ENCODE measurements around the gene HELZ.
"Not testable (repeated sequence)": the region's sequence is repeated elsewhere in the genome, so short reads cannot be mapped to it uniquely, and the experiment has no call there.

The HELZ gene

GRCh38 chr17:67110619-67111018 is 134.4 kb downstream of the HELZ start:
- no peak for DNase-seq

- DNase-seq = no peak
Observed at GRCh38 chr17:67109111-67109510, 135.9 kb downstream of the HELZ start.

- no peak for DNase-seq
Observed at GRCh38 chr17:67107811-67108775, 136.9 kb downstream of the HELZ start.

GRCh38 chr17:67107171-67107570 is 137.8 kb downstream of the HELZ start:
- no peak for DNase-seq

- DNase-seq = no peak
Observed at GRCh38 chr17:67105213-67105612, 139.8 kb downstream of the HELZ start.

DNA sequence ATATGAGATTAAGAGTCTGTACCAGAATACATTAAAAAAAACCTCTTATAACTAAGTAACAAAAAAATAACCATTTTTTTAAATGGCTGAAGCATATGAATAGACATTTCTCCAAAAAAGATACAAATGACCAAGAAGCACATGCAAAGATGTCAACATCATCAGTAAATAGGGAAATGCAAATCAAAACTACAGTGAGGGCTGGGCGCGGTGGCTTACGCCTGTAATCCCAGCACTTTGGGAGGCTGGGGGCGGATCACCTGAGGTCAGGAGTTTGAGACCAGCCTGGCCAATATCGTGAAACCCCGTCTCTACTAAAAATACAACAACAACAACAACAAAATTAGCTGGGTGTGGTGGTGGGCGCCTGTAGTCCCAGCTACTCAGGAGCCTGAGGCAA is 140.4 kb downstream of the HELZ start:
- DNase-seq = not testable (repeated sequence)

DNA sequence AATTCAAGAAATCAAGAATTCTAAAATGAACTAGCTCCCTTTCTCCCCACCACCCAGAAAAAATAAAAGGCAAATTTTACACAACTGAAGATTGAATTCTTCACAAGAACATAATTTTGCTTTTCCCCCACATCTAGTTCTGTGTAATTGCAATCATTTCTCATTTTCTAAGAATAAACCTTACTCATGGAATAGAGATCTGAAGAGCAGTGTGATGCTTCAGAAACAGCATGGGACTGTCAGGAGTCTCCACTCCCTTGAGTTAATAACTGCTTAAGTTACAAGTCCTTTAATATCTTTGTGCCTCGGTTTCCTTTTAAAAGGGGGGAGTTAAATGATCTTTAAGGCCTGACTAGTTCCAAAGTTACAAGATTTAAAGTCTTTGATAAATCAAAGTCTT is 147.0 kb downstream of the HELZ start:
- DNase-seq = no peak

- DNase-seq = no peak
Observed at GRCh38 chr17:67096609-67097008, 148.4 kb downstream of the HELZ start.

- no peak for DNase-seq
Observed at GRCh38 chr17:67095803-67096202, 149.2 kb downstream of the HELZ start.

DNA sequence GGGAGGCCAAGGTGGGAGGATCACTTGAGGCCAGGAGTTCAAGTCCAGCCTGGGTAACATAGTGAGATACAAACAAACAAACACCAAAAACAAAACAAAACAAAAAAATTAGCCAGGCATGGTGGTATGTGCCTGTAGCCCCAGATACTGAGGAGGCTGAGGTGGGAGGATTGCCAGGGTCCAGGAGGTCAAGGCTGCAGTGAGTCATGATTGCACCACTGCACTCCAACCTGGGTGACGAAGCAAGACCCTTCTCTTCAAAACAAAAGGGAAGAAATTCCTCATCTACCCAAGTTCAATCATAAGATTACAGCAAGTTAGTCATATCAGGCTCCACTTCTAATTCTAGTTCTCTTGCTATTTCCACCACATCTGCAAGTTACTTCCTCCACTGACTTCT is 149.7 kb downstream of the HELZ start:
- DNase-seq = not testable (repeated sequence)

DNA sequence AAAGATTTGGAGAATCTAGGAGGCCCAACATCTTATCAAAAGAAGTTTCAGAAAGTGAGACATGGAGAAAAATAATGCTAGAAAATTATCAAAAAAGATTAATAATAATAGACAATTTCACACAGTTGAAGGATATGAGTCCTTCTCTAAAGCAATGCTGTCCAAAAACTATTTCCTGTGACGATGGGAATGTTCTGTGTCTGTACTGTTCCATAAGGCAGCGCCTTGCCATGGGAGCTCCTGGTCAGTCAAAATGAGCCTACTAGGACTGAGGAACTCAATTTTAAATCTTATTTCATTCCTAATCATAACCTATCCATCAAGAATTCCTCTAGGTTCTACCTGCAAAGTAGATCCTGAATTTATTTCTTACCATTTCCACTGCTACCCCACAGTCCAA is 151.6 kb downstream of the HELZ start:
- DNase-seq = no peak

GRCh38 chr17:67092710-67093109 is 152.3 kb downstream of the HELZ start:
- DNase-seq = not testable (repeated sequence)

- no peak for DNase-seq
Observed at GRCh38 chr17:67092291-67092690, 152.7 kb downstream of the HELZ start.

DNA sequence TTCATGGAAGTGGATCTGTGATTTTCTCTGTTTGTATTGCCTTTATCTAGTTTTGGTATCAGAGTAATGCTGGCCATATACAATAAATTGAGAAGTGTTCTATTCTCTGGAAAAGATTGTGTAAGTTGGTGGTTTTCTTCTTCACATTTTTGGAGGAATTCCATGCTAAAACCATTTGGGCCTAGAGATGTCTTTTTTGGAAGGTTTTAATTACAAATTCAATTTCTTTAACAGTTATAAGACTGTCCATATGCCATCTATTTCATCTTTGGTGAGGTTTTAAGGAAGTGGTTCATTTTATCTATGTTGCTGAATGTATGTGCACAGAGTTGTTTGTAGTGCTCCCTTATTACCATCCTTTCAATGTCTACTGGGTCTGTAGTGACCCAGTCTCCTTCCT is 154.7 kb downstream of the HELZ start:
- no peak for DNase-seq

DNA sequence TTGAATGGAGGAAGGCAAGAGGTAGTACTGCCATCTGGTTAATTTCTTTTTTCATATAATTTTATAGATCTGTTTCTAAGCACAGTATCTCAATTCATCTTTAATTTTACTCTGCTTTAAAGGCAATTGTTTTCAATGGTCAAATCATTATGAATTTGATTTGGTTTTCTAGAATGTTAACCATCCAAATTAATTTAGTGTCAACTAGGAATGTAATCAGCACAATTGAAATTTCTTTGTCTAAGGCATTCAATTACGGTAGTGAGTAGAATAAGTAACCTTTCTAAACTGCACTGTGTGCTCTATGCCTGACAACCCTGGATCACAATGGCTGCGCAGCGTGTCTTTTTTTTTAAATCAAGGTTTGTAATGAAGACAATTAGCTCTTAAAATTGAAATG is 156.4 kb downstream of the HELZ start:
- DNase-seq = no peak

DNA sequence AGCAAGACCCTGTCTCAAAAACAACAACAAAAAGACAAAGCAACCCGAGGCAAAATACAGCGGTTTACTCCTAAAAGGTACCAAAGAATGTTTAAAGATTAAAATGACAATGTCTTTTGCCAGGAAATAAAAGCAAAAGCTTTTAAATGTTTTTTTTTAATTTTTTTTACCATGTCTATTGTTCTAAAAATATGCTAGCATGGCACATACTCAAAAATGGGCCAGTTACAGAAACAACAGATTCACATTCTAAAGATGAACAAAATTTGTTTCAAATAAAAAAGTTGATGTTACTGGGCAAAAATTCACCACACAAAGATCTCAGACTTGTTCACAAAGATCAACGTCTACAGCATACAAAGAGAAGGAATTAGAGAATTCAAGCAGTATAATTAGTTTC is 159.6 kb downstream of the HELZ start:
- no peak for DNase-seq

DNA sequence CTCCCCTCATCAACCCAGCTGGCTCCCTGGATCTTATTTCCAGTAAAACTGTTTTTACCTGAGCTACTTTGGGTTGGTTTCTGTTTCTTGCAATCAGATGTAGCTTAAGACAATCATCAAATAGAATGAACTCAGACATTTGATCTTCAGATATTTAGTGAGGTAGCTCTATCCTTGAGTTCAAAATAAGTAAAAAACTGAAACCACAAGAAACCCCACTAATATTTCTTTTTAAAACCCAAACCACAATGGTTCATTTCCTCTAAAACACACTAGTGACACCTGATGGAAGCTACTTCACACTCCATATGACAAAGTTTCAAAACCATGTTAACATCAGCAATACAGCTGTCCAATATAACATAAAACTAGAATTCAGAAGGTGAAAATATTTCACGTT is 162.9 kb downstream of the HELZ start:
- peak in 1 of 2 donors; percentile 44 for DNase-seq

GRCh38 chr17:67080804-67081203 is 164.2 kb downstream of the HELZ start:
- no peak for DNase-seq

- no peak for DNase-seq
Observed at GRCh38 chr17:67079491-67079890, 165.5 kb downstream of the HELZ start.

DNA sequence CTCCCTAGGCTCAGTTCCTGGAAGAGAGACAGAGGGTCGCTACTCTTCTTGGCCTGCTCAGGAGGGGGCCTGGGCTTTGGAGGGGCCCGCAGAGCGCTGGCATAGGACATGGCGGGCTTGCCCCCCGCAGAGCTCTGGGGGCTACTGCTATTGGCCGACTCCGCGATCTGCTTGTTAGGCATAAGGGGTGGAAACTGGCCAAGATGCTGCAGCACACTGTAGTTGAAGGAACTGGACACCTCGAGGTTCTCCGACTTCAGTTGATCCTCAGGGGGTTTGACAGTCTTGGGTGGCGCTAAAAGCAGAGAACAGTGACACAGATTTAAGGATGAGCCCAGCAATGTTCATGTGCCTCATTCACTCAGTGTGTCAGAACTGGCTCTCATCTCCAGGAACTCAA is 166.7 kb downstream of the HELZ start:
- DNase-seq = no peak

- no peak for DNase-seq
Observed at GRCh38 chr17:67076290-67076689, 168.7 kb downstream of the HELZ start.

DNA sequence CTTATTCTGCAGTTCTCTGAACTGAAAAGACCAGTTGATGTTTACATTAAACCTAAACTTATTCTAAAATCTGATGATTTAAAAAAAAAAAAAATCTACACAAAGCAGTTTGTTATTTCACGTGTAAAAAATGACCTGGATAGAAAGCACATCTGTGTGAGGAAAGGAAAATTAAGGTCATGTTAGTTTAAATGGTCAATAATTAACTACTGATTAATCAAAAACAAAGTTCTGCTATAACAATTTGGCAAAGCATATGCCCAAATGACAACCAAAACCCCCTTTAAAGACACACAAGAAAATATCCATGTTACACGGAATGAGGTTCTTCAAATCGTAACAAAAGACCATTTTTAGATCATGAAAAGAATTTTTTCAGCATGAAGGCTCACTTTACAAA is 170.2 kb downstream of the HELZ start:
- no peak for DNase-seq

DNA sequence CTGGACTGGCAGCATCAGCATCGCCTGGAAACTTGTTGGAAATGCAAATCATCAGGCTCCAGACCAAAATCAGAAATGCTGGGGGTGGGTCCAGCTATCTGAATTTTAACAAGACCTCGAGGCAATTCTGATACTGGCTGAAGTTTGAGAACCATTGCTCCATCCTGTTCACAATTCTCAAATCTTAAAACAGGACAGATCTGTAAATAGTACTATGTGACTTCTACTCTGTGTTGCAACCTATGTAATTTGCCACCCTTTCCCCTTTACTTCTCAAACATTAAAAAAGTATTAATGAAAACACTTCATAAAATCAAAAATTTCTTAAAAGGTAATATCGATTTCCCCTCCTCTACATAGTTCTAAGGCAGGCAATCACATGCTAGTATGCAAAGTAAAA is 172.1 kb downstream of the HELZ start:
- DNase-seq = no peak

DNA sequence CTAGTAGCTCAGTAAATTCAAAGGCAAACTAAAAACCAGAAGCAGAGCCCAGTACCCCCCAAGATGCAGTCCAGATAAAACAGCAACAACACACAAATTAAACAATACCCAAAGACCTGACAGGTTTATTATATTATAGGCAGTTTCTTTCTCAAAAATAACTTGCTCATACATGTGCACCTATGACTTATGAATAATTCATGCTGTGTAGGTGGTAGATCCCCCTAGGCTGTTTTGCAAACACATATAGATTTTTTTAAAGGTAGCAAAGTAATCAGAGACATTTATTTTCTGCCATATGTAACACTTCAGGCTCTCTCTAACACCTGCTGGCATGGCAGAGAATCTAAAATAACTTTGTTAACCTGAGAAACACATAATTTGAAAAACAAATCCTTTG is 173.4 kb downstream of the HELZ start:
- no peak for DNase-seq

- no peak for DNase-seq
Observed at GRCh38 chr17:67069603-67070136, 175.3 kb downstream of the HELZ start.
